ENCODE results near the gene TMEM101. TPM values are rescaled to one million over a fixed set of nuclear protein-coding genes. Genes with fewer than 3 reads are reported as not detected.

Gene TMEM101
- total and polyA plus RNA-seq, 2 of the 8 experiments (the other 6 are each of a cell fraction or from before 2014, with no cell fraction given), result 16.1 to 44.7 TPM

DNA sequence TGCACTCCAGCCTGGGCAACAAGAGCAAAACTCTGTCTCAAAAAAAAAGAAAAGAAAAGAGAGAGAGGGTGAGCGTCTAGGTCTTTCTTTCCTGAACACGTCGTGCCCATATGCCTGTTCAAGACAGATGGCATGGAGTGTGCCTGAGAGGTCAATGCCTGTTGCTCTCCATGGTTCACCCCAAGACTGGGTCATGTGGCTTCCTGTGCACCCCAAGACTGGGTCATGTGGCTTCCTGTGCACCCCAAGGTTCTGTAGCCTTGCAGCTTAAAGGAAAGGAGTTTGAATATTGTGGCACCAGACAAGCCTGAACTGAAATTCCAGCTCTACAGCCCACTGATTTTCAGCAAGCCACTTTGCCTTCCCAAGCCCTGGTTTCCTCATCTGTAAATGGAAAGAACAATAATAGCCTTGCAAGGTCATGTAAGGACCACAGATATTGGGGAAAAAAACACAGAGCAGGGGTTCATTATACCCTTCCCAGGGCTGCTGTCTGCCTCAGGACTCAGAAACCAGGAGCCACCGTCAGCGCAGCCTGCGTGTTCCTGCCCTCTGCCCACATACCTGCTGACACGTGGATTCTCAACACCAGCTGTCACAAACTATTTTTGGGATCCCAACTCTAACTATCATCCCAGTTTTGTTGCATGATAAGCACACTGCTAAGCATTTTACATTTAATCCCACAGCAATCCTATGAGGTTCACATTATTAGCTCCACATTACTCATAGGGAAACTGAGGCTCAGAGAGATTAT lies 28.4 kb downstream of the TMEM101 start:
- no peak overlapping the region for H2BK15ac ChIP-seq (ENCODE audit: low read length)
- H3K56ac ChIP-seq (replicated peaks; ENCODE audit: insufficient read length, low read depth, low read length), result no peak overlapping the region
- 90% methylated on average over 7 of the region's 7 CpGs; no CpG with 5 or more reads in 1 of the 2 experiments for WGBS, 2 experiments (ENCODE audit: extremely low coverage in 1 of 2, insufficient coverage in 1 of 2, insufficient read length in 1 of 2, insufficient replicate concordance in 2 of 2, low coverage in 1 of 2, low lambda C conversion rate in 2 of 2, missing lambda C conversion rate in 1 of 2)
- H3K23me2 ChIP-seq (ENCODE audit: low read depth, low read length), result peaks cover 6% of the 10 kb centered on the region
- H2BK120ac ChIP-seq (replicated peaks; ENCODE audit: low read depth, low read length), result no peak overlapping the region
- H4K91ac ChIP-seq (replicated peaks; ENCODE audit: insufficient read length, low read length), result no peak overlapping the region
- no peak overlapping the region for H2BK20ac ChIP-seq (ENCODE audit: low read length)
- CTCF ChIA-PET (ENCODE audit: partially characterized antibody), result interaction anchor here (0.9 to 22.7 kb wide), 6 partner anchors 10 to 182 kb away, joined by 3 to 416 read pairs (median 4); partner anchors contain the start of gene PPY
- H3K27me3 ChIP-seq (replicated peaks in 1 of 4; ENCODE audit: control insufficient read depth in 3 of 4, extremely low read depth in 1 of 4, insufficient read depth in 3 of 4, low read length in 3 of 4), result peaks cover 0 to 5% (median 4%) of the 10 kb centered on the region in 4 experiments; a peak in 3 of 7 replicates
- no peak for DNase-seq (ENCODE audit: low read depth in 1 of 2, low spot score in 2 of 2)
- H3K4me1 ChIP-seq (replicated peaks in 1 of 4; ENCODE audit: control insufficient read depth in 3 of 4, insufficient read depth in 4 of 4, low read length in 3 of 4), result peaks cover 0 to 4% (median 2%) of the 10 kb centered on the region in 4 experiments; a peak in 4 of 7 replicates
- no peaks in the 10 kb centered on the region for H3K36me3 ChIP-seq (ENCODE audit: control insufficient read depth in 2 of 4, insufficient read depth in 4 of 4, low read length in 3 of 4)
- H4K20me1 ChIP-seq (replicated peaks in 1 of 2; ENCODE audit: control insufficient read depth in 1 of 2, insufficient read depth in 2 of 2, low read length in 2 of 2), result no peaks in the 10 kb centered on the region
- POLR2A ChIA-PET (ENCODE audit: partially characterized antibody), result interaction anchor here (0.7 to 1.3 kb wide), 3 partner anchors 10 to 43 kb away, joined by 3 to 5 read pairs (median 3); no protein-coding TSS in a partner anchor
- H3K4me2 ChIP-seq (ENCODE audit: insufficient read depth in 1 of 2, low read depth in 2 of 2, low read length in 2 of 2), result no peak overlapping the region
- H3K9ac ChIP-seq (replicated peaks in 1 of 4; ENCODE audit: extremely low read depth in 1 of 4, low read depth in 3 of 4, low read length in 3 of 4), result no peak overlapping the region
- no peaks in the 10 kb centered on the region for H3K79me2 ChIP-seq (ENCODE audit: control insufficient read depth in 1 of 2, insufficient read depth in 2 of 2, low read length in 2 of 2)
- no peak overlapping the region for H4K8ac ChIP-seq (ENCODE audit: extremely low read depth, insufficient read depth, low read length)
- no peaks in the 10 kb centered on the region for H3K79me1 ChIP-seq (ENCODE audit: low read depth, low read length)
- H3K18ac ChIP-seq (ENCODE audit: extremely low read depth, low read length), result no peak overlapping the region
- no peaks in the 10 kb centered on the region for H3K9me3 ChIP-seq (ENCODE audit: insufficient read depth in 2 of 2, low read depth in 1 of 2, low read length in 1 of 2)
- H2AK5ac ChIP-seq (ENCODE audit: low read depth, low read length), result no peak overlapping the region
- H2BK12ac ChIP-seq (ENCODE audit: low read depth, low read length), result peak overlapping the region; percentile 21; the same call in 1 of the 2 replicates
- no peak overlapping the region for H2BK5ac ChIP-seq (ENCODE audit: low read depth, low read length)
- no peak overlapping the region for H3K4me3 ChIP-seq (ENCODE audit: extremely low read depth in 1 of 4, insufficient read depth in 2 of 4, low read depth in 3 of 4, low read length in 4 of 4)
- H4K5ac ChIP-seq (ENCODE audit: insufficient read length, low read depth, low read length), result no peak overlapping the region
- no peak overlapping the region for H2AFZ ChIP-seq (ENCODE audit: low read length)
- H3K4ac ChIP-seq (replicated peaks; ENCODE audit: insufficient read length, low read depth, low read length), result no peak overlapping the region
- H3K14ac ChIP-seq (ENCODE audit: insufficient read length), result no peak overlapping the region
- H3K23ac ChIP-seq (ENCODE audit: insufficient read length), result no peak overlapping the region
- H3K27ac ChIP-seq (ENCODE audit: low read depth, low read length), result no peak overlapping the region
- no peak for FAIRE-seq
- TF ChIP-seq HDAC2 (IDR thresholded peaks at IDR 0.05; ENCODE audit: borderline replicate concordance in 1 of 2, low read depth in 2 of 2, low read length in 2 of 2) (no peak), CTBP2 (IDR thresholded peaks at IDR 0.05; ENCODE audit: borderline replicate concordance, insufficient read depth, insufficient read length, low read length) (no peak), SUZ12 (IDR thresholded peaks at IDR 0.05; ENCODE audit: low read length) (no peak), SRF (IDR thresholded peaks at IDR 0.05; ENCODE audit: low read depth, low read length) (no peak), SAP30 (IDR thresholded peaks at IDR 0.05; ENCODE audit: insufficient read depth, insufficient replicate concordance, low read length) (no peak)
- TF ChIP-seq, protein P1, sequence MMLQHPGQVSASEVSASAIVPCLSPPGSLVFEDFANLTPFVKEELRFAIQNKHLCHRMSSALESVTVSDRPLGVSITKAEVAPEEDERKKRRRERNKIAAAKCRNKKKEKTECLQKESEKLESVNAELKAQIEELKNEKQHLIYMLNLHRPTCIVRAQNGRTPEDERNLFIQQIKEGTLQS (IDR thresholded peaks at IDR 0.05; ENCODE audit: insufficient read depth, low read depth, low read length), result no peak

Data from H1 (cell line).